GM13977 (cell line): ENCODE data around the gene CIT.

Experiments
- DNase-seq: peaks from one replicate; pipeline ENCODE4 v3.0.0; 2012; ENCODE audit warnings: low spot score
- in situ Hi-C: fragments of 300-500 bp; cut with MboI; formaldehyde crosslinking; loops from one replicate; pipeline ENCODE4 v1.12.0; 2022; ENCODE audit warnings: low sequenced_read_pairs, low pct_unique_long_range_greater_than_20kb, mixed read lengths, inconsistent platforms; ENCODE audit not compliant: unreplicated experiment
- TF ChIP-seq, protein P1 (sequence below): IDR thresholded peaks from 2 replicates; pipeline ENCODE4 v1.5.1; 2012; ENCODE audit warnings: mild to moderate bottlenecking, control low read depth; ENCODE audit not compliant: insufficient read depth; ENCODE audit errors: extremely low read depth, missing control alignments

The CIT gene

DNA sequence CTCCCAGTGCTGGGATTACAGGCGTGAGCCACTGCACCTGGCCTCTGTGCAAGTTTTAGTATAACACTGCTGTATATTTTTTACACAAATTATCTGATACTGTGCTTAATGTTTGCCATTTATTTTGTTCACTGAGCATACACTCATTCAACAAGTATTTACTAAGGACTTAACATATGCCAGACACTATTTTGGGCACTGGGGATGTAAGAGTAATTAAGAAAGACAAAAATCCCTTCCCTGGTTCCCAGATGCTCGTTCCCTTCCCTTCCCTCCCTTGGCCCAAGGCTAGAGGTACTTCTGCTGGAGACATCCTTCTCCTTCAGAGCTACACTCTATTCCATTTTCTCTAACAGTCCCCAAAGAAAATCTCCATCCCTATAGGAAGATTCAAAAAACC, 12.5 kb downstream of the CIT start:
- in situ Hi-C loops: no loop called here
- TF ChIP-seq, protein P1, sequence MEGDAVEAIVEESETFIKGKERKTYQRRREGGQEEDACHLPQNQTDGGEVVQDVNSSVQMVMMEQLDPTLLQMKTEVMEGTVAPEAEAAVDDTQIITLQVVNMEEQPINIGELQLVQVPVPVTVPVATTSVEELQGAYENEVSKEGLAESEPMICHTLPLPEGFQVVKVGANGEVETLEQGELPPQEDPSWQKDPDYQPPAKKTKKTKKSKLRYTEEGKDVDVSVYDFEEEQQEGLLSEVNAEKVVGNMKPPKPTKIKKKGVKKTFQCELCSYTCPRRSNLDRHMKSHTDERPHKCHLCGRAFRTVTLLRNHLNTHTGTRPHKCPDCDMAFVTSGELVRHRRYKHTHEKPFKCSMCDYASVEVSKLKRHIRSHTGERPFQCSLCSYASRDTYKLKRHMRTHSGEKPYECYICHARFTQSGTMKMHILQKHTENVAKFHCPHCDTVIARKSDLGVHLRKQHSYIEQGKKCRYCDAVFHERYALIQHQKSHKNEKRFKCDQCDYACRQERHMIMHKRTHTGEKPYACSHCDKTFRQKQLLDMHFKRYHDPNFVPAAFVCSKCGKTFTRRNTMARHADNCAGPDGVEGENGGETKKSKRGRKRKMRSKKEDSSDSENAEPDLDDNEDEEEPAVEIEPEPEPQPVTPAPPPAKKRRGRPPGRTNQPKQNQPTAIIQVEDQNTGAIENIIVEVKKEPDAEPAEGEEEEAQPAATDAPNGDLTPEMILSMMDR: no peak
- no peak for DNase-seq

DNA sequence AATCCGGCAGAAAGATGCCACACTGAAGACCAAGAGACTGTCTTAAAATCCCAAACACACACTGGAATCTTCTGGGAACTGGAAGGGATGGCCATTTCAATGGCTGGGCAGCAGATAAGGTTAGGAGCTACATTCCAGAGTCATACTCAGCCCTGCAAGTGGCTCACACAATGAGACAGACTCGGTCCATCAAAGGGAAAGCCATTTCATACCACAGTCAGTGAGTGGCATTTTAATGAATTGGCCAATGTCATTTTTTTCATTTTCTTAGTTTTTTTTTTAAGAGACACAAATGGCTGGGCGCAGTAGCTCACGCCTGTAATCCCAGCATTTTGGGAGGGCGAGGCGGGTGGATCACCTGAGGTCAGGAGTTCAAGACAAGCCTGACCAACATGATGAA, 17.9 kb downstream of the CIT start:
- no peak for DNase-seq
- in situ Hi-C loops: no loop called here
- TF ChIP-seq, protein P1: no peak

DNA sequence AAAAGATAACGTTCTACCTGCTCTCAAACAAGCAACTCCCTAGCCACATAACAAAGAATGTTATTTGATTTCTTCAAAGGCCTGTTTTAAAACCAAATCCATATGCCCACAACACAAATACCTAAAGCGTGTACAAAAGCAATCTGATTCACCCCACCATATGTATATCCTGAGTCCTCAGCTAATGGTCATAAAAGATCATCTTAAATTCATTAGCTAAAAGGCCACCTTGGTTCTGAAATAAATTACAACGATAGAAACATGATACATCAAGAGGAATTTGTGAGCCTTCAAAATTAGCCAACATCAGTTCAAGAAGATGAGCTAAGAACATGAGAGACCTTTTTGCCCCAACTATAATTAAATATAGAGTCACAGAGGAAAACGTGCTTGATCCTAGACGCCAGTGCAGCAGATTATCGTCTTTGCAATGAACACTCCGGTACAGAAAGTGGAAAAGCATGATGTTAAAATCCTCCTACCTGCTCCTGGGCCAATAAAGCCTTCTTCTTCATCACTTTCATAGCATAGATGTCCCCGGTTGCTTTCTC, 20.0 kb downstream of the CIT start:
- DNase-seq: no peak
- TF ChIP-seq, protein P1: no peak
- in situ Hi-C loops: no loop called here

DNA sequence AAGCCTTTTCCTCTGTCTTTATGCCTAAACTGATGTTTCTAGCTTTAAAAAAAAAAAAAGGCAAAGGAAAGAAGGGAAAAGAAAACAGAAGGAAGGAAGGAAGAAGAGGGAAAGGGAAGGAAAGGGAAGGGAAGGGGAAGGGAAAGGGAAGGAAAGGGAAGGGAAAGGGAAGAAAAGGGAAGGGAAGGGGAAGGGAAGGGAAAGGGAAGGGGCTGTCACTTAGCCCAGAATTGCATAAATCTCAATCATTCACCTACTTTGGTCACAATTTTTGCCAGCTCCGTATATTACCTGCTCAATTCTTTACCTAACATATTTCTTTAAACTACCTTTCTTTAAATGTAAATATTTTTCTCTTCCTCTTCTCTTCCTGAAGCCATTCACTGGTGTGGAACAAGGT, 26.8 kb downstream of the CIT start:
- no peak for DNase-seq
- in situ Hi-C loops: no loop called here
- TF ChIP-seq, protein P1: no peak

DNA sequence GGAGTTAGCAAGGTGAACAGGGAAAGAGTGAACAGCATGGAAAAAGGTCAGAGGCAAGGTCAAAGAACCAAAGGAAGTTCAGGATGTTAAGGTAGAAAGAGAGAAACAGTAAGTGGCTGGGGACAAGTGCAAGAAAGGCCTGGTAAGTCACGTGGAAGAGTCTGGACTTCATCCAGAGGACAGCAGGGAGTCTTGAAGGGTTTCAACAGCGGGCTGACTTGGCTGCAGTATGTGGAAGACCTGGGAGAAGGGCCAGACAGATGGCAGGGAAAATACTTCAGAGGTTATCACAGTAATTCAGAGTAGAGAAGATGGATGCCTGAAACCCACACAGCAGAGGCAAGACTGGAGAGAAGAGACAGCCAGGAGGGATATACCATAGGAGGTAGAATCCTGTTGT, 34.0 kb downstream of the CIT start:
- TF ChIP-seq, protein P1: no peak
- DNase-seq: no peak
- in situ Hi-C loops: no loop called here

DNA sequence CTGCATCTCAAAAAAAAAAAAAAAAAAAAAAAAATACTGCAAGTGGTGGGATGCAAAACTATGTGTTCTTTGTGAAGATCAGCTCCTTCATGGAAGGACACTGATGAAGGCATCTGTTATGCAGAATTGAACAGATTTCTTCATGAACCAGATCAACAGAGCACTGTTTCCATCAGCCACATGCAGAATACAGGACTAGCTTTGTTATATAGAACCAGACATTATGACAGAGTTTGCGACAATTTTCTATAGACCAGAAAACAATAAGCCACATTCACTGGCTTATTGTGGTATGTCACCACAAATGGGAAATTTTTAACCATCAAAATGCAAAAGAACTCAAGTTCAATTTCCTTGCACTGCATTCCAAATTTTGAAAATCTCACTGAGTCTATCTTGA, 34.7 kb downstream of the CIT start:
- TF ChIP-seq, protein P1: no peak
- no peak for DNase-seq
- in situ Hi-C loops: no loop called here
